NCI-H2196 (cell line): ENCODE results near the gene COL18A1.
A peak's percentile ranks its signal among the peaks of the same experiment; 100 is the strongest.

ENCODE experiments used
- DNase-seq: peaks from one replicate; lab custom pipeline; 2025; ENCODE audit not compliant: unreplicated experiment; lab: John Stamatoyannopoulos, UW

Gene COL18A1

GRCh38 chr21:45542242-45542666 is 137.3 kb downstream of the COL18A1 start, which contains the start of gene SLC19A1:
TSS of gene SLC19A1 (minus strand) at chr21:45542440. CDS start at chr21:45537959, 4,481 bp downstream.
- peak; percentile 81 for DNase-seq

- no peak for DNase-seq
These were observed 137.9 kb downstream of the COL18A1 start for GRCh38 chr21:45542667-45543370.

GRCh38 chr21:45543371-45543709 is 138.4 kb downstream of the COL18A1 start:
- DNase-seq, result no peak

- DNase-seq, result no peak
These were observed 138.9 kb downstream of the COL18A1 start for GRCh38 chr21:45543710-45544448.

- DNase-seq, result no peak
These were observed 139.7 kb downstream of the COL18A1 start for GRCh38 chr21:45544449-45545235.

- no peak for DNase-seq
These were observed 140.2 kb downstream of the COL18A1 start for GRCh38 chr21:45545236-45545570.

GRCh38 chr21:45545691-45546531 is 140.9 kb downstream of the COL18A1 start:
- DNase-seq, result no peak

- no peak for DNase-seq
These were observed 141.9 kb downstream of the COL18A1 start for GRCh38 chr21:45546636-45547544.

- no peak for DNase-seq
These were observed 142.6 kb downstream of the COL18A1 start for GRCh38 chr21:45547545-45547900.

GRCh38 chr21:45548711-45549491 is 143.9 kb downstream of the COL18A1 start:
- no peak for DNase-seq

GRCh38 chr21:45549626-45550463 is 144.9 kb downstream of the COL18A1 start:
- DNase-seq, result no peak

GRCh38 chr21:45550522-45551210 is 145.7 kb downstream of the COL18A1 start:
- DNase-seq, result no peak

GRCh38 chr21:45551316-45551715 is 146.4 kb downstream of the COL18A1 start:
- DNase-seq, result no peak

- no peak for DNase-seq
These were observed 147.1 kb downstream of the COL18A1 start for GRCh38 chr21:45551783-45552695.

GRCh38 chr21:45552696-45553391 is 147.9 kb downstream of the COL18A1 start:
- DNase-seq, result no peak
